GM12878 (cell line): Measurements from ENCODE around the gene SELENOS. TPM values are rescaled to one million over a fixed set of nuclear protein-coding genes. Genes with fewer than 3 reads are reported as not detected.
A peak's percentile ranks its signal among the peaks of the same experiment; 100 is the strongest.

Experiments
- ATAC-seq: fragments of 200-7000 bp; cut with Tn5 transposase; 3 replicates; pipeline ENCODE4 v1.9.1; 2020; ENCODE audit warnings: mild to moderate bottlenecking, moderate library complexity
- BruUV-seq: library from RNA; stranded (reverse); fragments of 400-500 nt; replicated peaks from 2 replicates; lab custom pipeline; 2021; lab: Mats Ljungman, UMichigan
- CTCF ChIA-PET: fragments of 300-600 bp; sonication (Branson Sonifier 250); formaldehyde crosslinking; extraction: SDS; loops from one replicate; lab custom pipeline; 2021; ENCODE audit warnings: inconsistent platforms; lab: Yijun Ruan, JAX
- POLR2A ChIA-PET: fragments of 350-600 bp; formaldehyde crosslinking; extraction: SDS; loops from one replicate; lab custom pipeline; 2021; ENCODE audit warnings: inconsistent platforms; lab: Charles Lee
- RAD21 ChIA-PET: fragments of 300-600 bp; sonication (Branson Sonifier 250); formaldehyde crosslinking; loops from one replicate; lab custom pipeline; 2023; ENCODE audit warnings: antibody characterized with exemption; ENCODE audit not compliant: unreplicated experiment; lab: Charles Lee
- SMC1A ChIA-PET: fragments of 300-600 bp; sonication (Branson Sonifier 250); formaldehyde crosslinking; loops from one replicate; lab custom pipeline; 2023; ENCODE audit not compliant: unreplicated experiment, uncharacterized antibody; lab: Charles Lee
- DNase-seq: peaks from one replicate; pipeline ENCODE4 v3.0.0-alpha.2; 2011; ENCODE audit warnings: low read depth, low spot score
- FAIRE-seq: peaks from 3 replicates; lab custom pipeline; 2011; peaks lifted over from hg19 to GRCh38; lab: Jason Lieb, UNC
- H2AFZ ChIP-seq: 2 replicates; pipeline ENCODE4 v1.6.0; 2011; ENCODE audit warnings: low read depth, low read length, control low read depth; ENCODE audit not compliant: control insufficient read depth
- H3K27ac ChIP-seq: 2 replicates; pipeline ENCODE4 v1.5.1; 2011; ENCODE audit warnings: control low read depth; ENCODE audit not compliant: control insufficient read depth, insufficient read depth
- H3K27me3 ChIP-seq, 2 experiments: replicated peaks in 1 of 2; 2 replicates each; pipeline versions ENCODE4 v1.6.0 to v1.6.1; 2011; ENCODE audit warnings: low read length in 1 of 2; ENCODE audit not compliant: control insufficient read depth in 2 of 2, insufficient read depth in 2 of 2
- H3K36me3 ChIP-seq, 2 experiments: 2 replicates each; pipeline ENCODE4 v1.5.1; 2011; ENCODE audit warnings: low read length in 1 of 2; ENCODE audit not compliant: control insufficient read depth in 2 of 2, insufficient read depth in 2 of 2
- H3K4me1 ChIP-seq: 2 replicates; pipeline ENCODE4 v1.6.1; 2011; ENCODE audit warnings: mild to moderate bottlenecking, low read length, moderate library complexity, mixed read lengths; ENCODE audit not compliant: control insufficient read depth, insufficient read depth
- H3K4me2 ChIP-seq: 2 replicates; pipeline ENCODE4 v1.6.0; 2011; ENCODE audit warnings: control low read depth; ENCODE audit not compliant: control insufficient read depth, insufficient read depth
- H3K4me3 ChIP-seq: fragments of 200-600 bp; sonication (generic); 2 replicates; pipeline ENCODE4 v1.5.1; 2016
- H3K79me2 ChIP-seq: 2 replicates; pipeline ENCODE4 v1.6.0; 2011; ENCODE audit warnings: low read length; ENCODE audit not compliant: control insufficient read depth, insufficient read depth
- H3K9ac ChIP-seq: 2 replicates; pipeline ENCODE4 v1.8.0; 2011; ENCODE audit warnings: low read length, control low read depth, mixed read lengths; ENCODE audit not compliant: control insufficient read depth, insufficient read depth
- H3K9me3 ChIP-seq: replicated peaks from 3 replicates; pipeline ENCODE4 v1.5.1; 2011; ENCODE audit warnings: mild to moderate bottlenecking, low read length; ENCODE audit not compliant: control insufficient read depth, insufficient read depth
- H4K20me1 ChIP-seq: 2 replicates; pipeline ENCODE4 v1.6.0; 2011; ENCODE audit not compliant: control insufficient read depth, insufficient read depth
- RELA ChIP-seq: fragments of 450-650 bp; IDR thresholded peaks from 2 replicates; pipeline ENCODE4 v1.8.0; 2014; ENCODE audit warnings: borderline replicate concordance; ENCODE audit not compliant: partially characterized antibody
- SPI1 ChIP-seq: IDR thresholded peaks from 2 replicates; pipeline ENCODE4 v1.6.1; 2011; ENCODE audit warnings: low read depth, mild to moderate bottlenecking, low read length, moderate library complexity, borderline replicate concordance; ENCODE audit not compliant: insufficient read depth
- WRNIP1 ChIP-seq: IDR thresholded peaks from 2 replicates; pipeline ENCODE4 v1.6.1; 2011; ENCODE audit warnings: low read depth, low read length, improper control_type of control experiment, borderline replicate concordance
- WGBS: methylation state at CpG from one replicate; pipeline ENCODE4 v1.1.6; 2016; ENCODE audit warnings: low lambda C conversion rate; ENCODE audit not compliant: insufficient replicate concordance, insufficient coverage; ENCODE audit errors: missing lambda C conversion rate; 5-methylcytosine and 5-hydroxymethylcytosine counted together
- in situ Hi-C: fragments of 300-500 bp; cut with MboI; formaldehyde crosslinking; loops from 9 replicates; pipeline ENCODE4 v1.14.3; 2018; ENCODE audit warnings: mixed read lengths
- intact Hi-C: fragments of 100-400 bp; cut with micrococcal nuclease; formaldehyde crosslinking; loops from one replicate; pipeline ENCODE4 v1.14.2; 2022; ENCODE audit not compliant: unreplicated experiment
- polyA plus RNA-seq, 11 experiments: library from polyadenylated mRNA; depleted of rRNA in 4 of 11; unstranded in 6 of 11; stranded (reverse) in 5 of 11; fragments of >200 nt; fragmentation: Nextera tagmentation in 4 of 11; fragmentation: Illumina TruSeq in 1 of 11; extraction: Ambion mirVana in 4 of 11; extraction: Trizol in 1 of 11; gene quantifications; 1 replicate in 1 of 11; 2 replicates in 10 of 11; pipeline versions ENCODE4 v1.2.1 to v1.2.3, GENCODE V29; 2011 to 2016; ENCODE audit warnings: inconsistent platforms in 2 of 11, missing spikeins in 2 of 11, low read depth in 1 of 11
- total RNA-seq, 4 experiments: library from RNA; depleted of rRNA in 3 of 4; stranded (reverse); fragments of >200 nt in 3 of 4; fragmentation: Illumina TruSeq in 1 of 4; extraction: Trizol in 1 of 4; gene quantifications; 2 replicates each; pipeline versions ENCODE4 v1.2.1 to v1.2.3, GENCODE V29; 2013 to 2021
- TF ChIP-seq, protein P1 (sequence below): IDR thresholded peaks from 2 replicates; pipeline ENCODE4 v1.6.1; 2012; ENCODE audit warnings: mild to moderate bottlenecking, low read depth, low read length

The SELENOS gene
- total and polyA plus RNA-seq, 10 of the 15 experiments (the other 5 are each of a cell fraction or from before 2014, with no cell fraction given), result 25.8 to 90.1 (median 37.3) TPM

DNA sequence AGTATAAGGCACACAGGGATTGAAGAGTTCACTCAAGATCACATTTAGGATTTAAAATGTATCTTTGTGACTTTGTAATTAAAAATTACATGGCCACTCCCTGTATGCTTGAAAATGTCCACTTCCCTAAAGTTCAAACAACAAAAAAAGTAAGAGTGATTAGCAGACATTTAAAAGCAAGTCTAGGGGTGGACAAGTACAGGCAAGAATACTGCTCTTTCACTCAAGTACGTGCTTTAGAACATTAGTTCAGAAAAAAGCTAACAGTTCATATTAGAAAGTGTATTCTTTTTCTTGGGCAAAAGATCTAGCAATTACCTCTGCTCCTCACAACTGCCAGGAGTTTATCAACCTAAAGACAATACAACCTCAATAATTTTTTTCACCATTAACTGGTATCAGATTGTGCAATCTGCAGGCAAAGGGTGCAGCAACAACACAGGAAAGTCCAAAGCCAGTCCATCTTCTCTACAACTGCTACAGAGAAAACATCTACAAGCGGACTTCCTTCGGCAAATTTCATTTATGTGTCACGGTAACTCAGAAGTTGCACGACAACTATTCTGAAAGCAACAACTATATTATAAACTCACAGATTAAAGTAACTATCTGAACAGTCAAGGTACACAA is 43.5 kb downstream of the SELENOS start:
- H3K4me2 ChIP-seq, result no peak overlapping the region
- CTCF ChIA-PET, result interaction anchor here (0.9 to 1.3 kb wide), 3 partner anchors 11 to 144 kb away, joined by 3 to 4 read pairs (median 3); no protein-coding TSS in a partner anchor
- intact Hi-C loops, result no loop called here
- POLR2A ChIA-PET, result no interaction called here
- ATAC-seq, result no peak
- peaks cover 12% of the 10 kb centered on the region; the same call in 2 of the 3 replicates for H3K9me3 ChIP-seq
- H3K9ac ChIP-seq, result no peak overlapping the region
- FAIRE-seq, result peak; percentile 52
- WGBS, result over 99% methylated on average over 5 of the region's 5 CpGs
- SMC1A ChIA-PET, result no interaction called here
- peaks cover 10% of the 10 kb centered on the region in 2 experiments; a peak in 3 of 4 replicates for H3K36me3 ChIP-seq
- no peak for DNase-seq
- H3K27ac ChIP-seq, result no peak overlapping the region
- no peaks in the 10 kb centered on the region for H3K27me3 ChIP-seq
- no peaks in the 10 kb centered on the region for H4K20me1 ChIP-seq
- H2AFZ ChIP-seq, result no peak overlapping the region
- BruUV-seq, result no TSS peak
- peaks cover 50% of the 10 kb centered on the region for H3K79me2 ChIP-seq
- H3K4me3 ChIP-seq, result no peak overlapping the region
- TF ChIP-seq, protein P1, sequence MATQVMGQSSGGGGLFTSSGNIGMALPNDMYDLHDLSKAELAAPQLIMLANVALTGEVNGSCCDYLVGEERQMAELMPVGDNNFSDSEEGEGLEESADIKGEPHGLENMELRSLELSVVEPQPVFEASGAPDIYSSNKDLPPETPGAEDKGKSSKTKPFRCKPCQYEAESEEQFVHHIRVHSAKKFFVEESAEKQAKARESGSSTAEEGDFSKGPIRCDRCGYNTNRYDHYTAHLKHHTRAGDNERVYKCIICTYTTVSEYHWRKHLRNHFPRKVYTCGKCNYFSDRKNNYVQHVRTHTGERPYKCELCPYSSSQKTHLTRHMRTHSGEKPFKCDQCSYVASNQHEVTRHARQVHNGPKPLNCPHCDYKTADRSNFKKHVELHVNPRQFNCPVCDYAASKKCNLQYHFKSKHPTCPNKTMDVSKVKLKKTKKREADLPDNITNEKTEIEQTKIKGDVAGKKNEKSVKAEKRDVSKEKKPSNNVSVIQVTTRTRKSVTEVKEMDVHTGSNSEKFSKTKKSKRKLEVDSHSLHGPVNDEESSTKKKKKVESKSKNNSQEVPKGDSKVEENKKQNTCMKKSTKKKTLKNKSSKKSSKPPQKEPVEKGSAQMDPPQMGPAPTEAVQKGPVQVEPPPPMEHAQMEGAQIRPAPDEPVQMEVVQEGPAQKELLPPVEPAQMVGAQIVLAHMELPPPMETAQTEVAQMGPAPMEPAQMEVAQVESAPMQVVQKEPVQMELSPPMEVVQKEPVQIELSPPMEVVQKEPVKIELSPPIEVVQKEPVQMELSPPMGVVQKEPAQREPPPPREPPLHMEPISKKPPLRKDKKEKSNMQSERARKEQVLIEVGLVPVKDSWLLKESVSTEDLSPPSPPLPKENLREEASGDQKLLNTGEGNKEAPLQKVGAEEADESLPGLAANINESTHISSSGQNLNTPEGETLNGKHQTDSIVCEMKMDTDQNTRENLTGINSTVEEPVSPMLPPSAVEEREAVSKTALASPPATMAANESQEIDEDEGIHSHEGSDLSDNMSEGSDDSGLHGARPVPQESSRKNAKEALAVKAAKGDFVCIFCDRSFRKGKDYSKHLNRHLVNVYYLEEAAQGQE, result no peak
- TF ChIP-seq RELA (no peak), SPI1 (0 out of 2 replicates have a peak, but pooled peaks have one; percentile 5), WRNIP1 (no peak)
- no peaks in the 10 kb centered on the region for H3K4me1 ChIP-seq
- RAD21 ChIA-PET, result no interaction called here
- in situ Hi-C loops, result no loop called here
